A549 (cell line): ENCODE results near the gene VAT1L.

Source experiments
- EP300 ChIP-seq, 2 experiments: fragments of >200 bp; sonication (Bioruptor Twin); formaldehyde crosslinking; IDR thresholded peaks; 2 replicates in 1 of 2; 3 replicates in 1 of 2; pipeline ENCODE4 v1.6.1; 2016 to 2017
- JUNB ChIP-seq: fragments of >200 bp; sonication (Bioruptor Twin); formaldehyde crosslinking; IDR thresholded peaks from 2 replicates; pipeline ENCODE4 v1.6.1; 2016
- KDM5A ChIP-seq: fragments of 200-600 bp; sonication (generic); IDR thresholded peaks from 2 replicates; pipeline ENCODE4 v1.6.1; 2016; ENCODE audit warnings: antibody characterized with exemption, mild to moderate bottlenecking
- POLR2A ChIP-seq: IDR thresholded peaks from 2 replicates; pipeline ENCODE4 v1.6.1; 2012; ENCODE audit warnings: mild to moderate bottlenecking, low read length
- RAD21 ChIP-seq, 2 experiments: fragments of >200 bp in 1 of 2; sonication (Bioruptor Twin) in 1 of 2; formaldehyde crosslinking in 1 of 2; IDR thresholded peaks in 1 of 2; conservative IDR thresholded peaks in 1 of 2; 2 replicates in 1 of 2; 3 replicates in 1 of 2; pipeline ENCODE4 v1.6.1; 2012 to 2018; ENCODE audit warnings: inconsistent platforms in 1 of 2
- TF ChIP-seq, protein P1 (sequence below): fragments of 450-650 bp; IDR thresholded peaks from 2 replicates; pipeline ENCODE4 v1.6.1; 2014; ENCODE audit warnings: antibody characterized with exemption
- TF ChIP-seq, protein P2 (sequence below): fragments of >200 bp; sonication (Bioruptor Twin); formaldehyde crosslinking; IDR thresholded peaks from 3 replicates; pipeline ENCODE4 v1.5.1; 2016
- TF ChIP-seq, protein P3 (sequence below): fragments of 200-600 bp; sonication (generic); IDR thresholded peaks from 2 replicates; pipeline ENCODE4 v1.6.1; 2016; ENCODE audit warnings: antibody characterized with exemption, mild to moderate bottlenecking, moderate library complexity

DNA sequence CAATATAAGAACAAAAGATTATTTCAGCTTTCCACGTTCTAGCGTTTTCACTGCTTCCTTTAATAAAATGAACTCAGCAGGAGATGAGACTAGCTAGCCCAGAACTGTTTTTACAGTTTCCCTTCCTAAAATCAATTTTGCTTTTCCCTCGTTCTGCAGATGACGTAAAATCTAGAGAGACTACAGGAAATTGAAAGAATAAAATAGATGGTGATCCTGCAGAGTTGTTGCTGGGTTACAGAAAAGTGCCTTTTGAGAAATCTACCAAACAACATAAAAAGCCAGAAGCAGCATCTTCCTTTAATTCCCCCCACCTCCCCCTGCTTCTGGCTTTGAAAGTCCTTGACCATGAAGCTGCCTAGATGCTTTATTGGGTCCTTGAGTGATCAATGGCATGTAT lies 137.2 kb downstream of the VAT1L start:
- TF ChIP-seq, protein P1, sequence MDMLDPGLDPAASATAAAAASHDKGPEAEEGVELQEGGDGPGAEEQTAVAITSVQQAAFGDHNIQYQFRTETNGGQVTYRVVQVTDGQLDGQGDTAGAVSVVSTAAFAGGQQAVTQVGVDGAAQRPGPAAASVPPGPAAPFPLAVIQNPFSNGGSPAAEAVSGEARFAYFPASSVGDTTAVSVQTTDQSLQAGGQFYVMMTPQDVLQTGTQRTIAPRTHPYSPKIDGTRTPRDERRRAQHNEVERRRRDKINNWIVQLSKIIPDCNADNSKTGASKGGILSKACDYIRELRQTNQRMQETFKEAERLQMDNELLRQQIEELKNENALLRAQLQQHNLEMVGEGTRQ = no peak
- TF ChIP-seq KDM5A (no peak), POLR2A (no peak), JUNB (no peak), RAD21 (conservative IDR thresholded peaks at IDR 0.05 in 1 of 2, IDR thresholded peaks at IDR 0.05 in 1 of 2) (no peak), EP300 (IDR thresholded peaks at IDR 0.05) (no peak)
- TF ChIP-seq, protein P2, sequence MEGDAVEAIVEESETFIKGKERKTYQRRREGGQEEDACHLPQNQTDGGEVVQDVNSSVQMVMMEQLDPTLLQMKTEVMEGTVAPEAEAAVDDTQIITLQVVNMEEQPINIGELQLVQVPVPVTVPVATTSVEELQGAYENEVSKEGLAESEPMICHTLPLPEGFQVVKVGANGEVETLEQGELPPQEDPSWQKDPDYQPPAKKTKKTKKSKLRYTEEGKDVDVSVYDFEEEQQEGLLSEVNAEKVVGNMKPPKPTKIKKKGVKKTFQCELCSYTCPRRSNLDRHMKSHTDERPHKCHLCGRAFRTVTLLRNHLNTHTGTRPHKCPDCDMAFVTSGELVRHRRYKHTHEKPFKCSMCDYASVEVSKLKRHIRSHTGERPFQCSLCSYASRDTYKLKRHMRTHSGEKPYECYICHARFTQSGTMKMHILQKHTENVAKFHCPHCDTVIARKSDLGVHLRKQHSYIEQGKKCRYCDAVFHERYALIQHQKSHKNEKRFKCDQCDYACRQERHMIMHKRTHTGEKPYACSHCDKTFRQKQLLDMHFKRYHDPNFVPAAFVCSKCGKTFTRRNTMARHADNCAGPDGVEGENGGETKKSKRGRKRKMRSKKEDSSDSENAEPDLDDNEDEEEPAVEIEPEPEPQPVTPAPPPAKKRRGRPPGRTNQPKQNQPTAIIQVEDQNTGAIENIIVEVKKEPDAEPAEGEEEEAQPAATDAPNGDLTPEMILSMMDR = no peak
- TF ChIP-seq, protein P3, sequence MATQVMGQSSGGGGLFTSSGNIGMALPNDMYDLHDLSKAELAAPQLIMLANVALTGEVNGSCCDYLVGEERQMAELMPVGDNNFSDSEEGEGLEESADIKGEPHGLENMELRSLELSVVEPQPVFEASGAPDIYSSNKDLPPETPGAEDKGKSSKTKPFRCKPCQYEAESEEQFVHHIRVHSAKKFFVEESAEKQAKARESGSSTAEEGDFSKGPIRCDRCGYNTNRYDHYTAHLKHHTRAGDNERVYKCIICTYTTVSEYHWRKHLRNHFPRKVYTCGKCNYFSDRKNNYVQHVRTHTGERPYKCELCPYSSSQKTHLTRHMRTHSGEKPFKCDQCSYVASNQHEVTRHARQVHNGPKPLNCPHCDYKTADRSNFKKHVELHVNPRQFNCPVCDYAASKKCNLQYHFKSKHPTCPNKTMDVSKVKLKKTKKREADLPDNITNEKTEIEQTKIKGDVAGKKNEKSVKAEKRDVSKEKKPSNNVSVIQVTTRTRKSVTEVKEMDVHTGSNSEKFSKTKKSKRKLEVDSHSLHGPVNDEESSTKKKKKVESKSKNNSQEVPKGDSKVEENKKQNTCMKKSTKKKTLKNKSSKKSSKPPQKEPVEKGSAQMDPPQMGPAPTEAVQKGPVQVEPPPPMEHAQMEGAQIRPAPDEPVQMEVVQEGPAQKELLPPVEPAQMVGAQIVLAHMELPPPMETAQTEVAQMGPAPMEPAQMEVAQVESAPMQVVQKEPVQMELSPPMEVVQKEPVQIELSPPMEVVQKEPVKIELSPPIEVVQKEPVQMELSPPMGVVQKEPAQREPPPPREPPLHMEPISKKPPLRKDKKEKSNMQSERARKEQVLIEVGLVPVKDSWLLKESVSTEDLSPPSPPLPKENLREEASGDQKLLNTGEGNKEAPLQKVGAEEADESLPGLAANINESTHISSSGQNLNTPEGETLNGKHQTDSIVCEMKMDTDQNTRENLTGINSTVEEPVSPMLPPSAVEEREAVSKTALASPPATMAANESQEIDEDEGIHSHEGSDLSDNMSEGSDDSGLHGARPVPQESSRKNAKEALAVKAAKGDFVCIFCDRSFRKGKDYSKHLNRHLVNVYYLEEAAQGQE = no peak
